NCI-H510A (cell line): ENCODE data around the gene ESR1.
"Not testable (repeated sequence)": the region's sequence is repeated elsewhere in the genome, so short reads cannot be mapped to it uniquely, and the experiment has no call there.

ENCODE experiments used
- DNase-seq: peaks from one replicate; lab custom pipeline; 2025; lab: John Stamatoyannopoulos, UW

ESR1 gene

GRCh38 chr6:151975795-151976194, 168.3 kb downstream of the ESR1 start:
- DNase-seq: no peak

GRCh38 chr6:151988199-151988598, 180.7 kb downstream of the ESR1 start:
- DNase-seq: not testable (repeated sequence)

DNA sequence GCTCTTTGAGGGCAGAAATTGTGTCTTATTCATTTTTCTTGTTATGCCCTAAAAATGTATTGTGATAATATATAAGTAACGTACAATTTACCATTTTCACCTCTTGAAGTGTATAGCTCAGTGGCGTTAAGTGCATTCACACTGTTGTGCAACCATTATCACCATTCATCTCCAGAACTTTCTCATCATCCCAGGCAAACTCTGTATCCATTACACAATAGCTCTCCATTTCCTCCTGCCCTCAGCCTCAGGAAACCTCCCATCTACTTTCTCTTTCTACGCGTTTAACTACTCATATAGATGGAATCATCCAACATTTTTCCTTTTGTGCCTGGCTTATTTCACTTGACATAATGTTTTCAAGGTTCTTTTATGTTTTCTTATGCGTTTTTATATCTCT, 184.6 kb downstream of the ESR1 start:
- DNase-seq: no peak

DNA sequence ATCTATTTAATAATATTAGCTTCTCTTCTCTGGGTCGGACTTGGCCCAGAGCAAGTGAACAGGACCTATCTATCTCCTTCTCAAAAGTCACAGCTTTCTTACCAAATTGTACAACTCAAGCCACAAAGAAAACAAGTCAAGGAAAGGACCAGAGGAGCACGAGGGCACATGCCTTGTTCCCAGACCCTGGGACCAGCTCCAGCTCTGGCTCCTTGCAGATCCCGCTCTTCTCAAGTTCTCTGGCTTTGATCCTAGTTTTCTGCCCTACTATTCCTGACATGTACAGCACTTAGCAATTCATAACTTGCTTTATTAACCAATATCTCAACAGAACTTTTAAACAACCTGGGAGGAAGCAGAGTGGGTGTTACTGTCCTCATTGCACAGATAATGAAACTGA, 185.9 kb downstream of the ESR1 start:
- no peak for DNase-seq

DNA sequence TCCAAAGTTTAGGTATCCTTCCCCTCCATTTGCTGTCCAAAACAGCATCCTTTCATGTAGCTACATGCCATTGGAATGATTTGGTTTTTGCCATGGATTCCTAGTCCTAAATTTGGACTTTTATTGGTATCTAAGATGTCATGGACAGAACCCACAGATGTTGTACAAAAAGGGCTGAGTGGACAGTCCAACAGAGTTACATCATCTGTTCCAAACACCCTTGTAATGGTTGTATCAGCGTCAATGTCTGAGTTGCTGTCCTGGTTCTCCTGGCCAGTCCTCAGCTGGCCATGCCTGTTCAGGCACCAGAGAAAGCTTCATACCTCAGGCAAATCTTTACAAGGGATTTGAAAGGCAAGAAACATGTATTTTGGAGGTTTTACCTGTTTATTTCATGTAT, 191.3 kb downstream of the ESR1 start:
- DNase-seq: no peak

GRCh38 chr6:151999194-151999593, 191.7 kb downstream of the ESR1 start:
- no peak for DNase-seq

DNA sequence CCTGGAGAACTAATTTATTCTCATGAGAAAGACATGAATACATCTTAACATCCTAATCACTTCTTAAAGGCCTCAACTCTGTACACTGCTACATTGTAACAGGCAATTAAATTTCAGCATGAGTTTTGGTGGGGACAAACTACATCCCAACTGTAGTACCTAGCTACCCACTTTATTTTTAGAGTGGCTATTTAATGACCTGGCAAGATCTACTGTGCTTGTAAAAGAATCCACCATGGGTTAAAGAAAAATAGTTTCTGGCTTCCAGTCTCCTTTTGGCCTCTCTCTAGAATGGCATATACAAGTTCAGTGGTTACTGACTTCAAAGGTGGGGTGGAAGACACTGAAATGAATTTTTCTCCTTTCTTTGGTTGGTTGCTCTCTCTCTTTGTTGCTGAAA, 193.9 kb downstream of the ESR1 start:
- no peak for DNase-seq

DNA sequence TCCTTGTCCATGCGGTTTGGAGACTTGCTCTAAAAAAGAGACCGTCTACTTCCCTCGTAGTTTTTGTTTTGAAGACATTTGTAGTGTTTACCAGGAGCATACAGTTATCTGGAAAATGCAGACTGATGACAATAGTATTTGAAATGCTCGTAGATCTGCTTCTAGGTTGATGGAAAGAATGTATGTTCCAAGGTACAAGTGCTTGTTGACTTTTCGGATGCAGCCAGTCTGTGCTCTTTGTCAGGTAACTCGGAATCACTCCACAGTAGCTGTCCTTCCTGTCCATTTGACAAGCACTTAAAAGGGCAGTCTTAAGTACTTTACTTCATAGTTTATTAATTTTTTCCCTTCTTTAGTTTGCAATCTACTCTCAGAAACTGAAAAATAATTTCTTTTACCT, 194.8 kb downstream of the ESR1 start:
- DNase-seq: no peak

GRCh38 chr6:152004036-152004566, 196.6 kb downstream of the ESR1 start:
- DNase-seq: no peak

DNA sequence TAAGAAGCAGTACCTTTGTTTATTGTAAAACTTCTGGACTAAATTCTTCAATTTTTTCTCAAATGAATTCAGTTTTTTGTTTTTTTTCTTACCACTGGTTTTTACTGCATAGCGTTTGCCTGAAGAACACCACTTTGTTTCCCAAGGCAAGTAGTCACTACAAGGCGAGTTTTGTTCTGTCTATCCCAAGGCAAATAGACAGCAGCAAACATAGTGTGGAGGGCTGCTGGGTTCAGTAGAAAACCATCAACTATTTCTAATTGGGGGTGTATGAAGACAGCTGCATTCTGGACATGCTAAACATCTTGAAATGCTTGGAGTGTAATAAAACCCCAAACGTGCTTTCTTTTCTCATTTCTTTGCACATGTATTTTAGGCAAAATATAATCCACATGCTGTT, 197.4 kb downstream of the ESR1 start:
- DNase-seq: no peak

DNA sequence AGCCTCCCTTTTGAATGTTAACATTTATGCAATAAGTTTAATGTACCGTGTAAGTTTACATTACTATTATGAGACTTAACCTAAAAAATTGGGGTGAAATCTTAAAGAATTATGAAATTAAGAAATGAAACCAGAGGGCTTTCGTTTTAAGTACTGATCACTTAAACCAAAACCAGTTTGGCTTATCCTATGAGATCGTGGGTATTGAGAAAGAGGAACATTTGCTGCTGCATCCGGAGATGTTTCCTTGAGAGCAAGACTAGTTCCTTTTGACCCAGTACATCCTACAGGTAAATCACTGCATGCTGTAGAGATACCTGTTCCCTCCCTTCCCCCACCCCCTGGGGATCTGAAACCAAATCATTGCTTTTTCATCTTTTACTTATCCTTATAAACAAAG, 201.3 kb downstream of the ESR1 start:
- DNase-seq: no peak

DNA sequence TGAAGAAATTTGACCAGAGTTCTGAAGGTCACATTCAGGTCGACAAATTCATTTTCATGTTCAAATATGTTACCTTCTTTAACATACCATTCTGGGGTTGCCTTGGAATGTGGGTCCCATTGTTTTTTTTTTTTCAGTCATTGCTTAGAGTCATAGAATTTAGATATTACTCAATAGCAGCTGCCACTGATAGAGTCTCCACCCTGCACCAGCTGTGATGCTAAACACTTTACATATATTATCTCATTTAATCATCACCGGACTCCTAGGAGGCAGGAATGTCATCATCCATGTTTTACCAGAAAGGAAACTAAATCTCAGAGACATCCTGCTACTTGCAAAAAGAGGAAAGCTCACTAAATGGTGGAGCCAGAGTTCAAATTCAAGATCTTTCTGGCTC, 204.7 kb downstream of the ESR1 start:
- DNase-seq: no peak

GRCh38 chr6:152018876-152019275, 211.4 kb downstream of the ESR1 start:
- no peak for DNase-seq

- no peak for DNase-seq
These were observed 214.8 kb downstream of the ESR1 start for GRCh38 chr6:152022303-152022702.

DNA sequence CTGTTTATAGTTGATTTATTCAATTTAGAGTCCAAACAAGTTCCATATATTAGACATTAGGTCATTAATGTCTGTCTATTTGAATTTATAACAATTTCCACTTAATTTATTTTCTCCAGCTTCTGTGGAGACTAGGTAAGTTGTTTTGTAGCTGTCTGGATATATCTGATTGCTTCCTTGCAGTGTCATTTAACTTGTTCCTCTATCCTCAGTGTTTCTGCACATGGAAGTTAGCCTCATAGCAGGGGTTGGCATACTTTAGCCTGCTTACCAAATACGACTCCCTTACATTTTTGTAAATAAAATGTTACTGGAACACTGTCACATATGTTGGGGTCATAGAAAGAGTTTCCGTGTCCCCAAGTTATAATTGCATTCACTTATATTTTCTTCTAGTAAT, 216.1 kb downstream of the ESR1 start:
- no peak for DNase-seq

DNA sequence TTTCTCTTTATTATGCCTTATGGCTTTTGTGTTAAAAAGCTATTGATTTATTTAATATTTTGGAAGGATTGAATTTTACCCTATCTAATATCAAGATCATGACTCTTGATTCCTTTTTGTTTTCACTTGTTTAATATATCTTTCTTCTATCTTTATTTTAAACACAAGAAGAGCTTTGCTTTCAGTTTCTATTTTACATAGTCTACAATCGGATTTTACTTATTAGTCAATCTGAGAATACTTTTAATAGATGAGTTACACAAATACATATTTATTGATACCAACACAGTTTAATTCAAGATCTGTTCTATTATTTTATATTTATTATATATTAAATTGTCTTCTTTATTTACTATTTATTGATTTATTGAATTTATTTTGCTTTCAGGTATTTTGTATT, 218.8 kb downstream of the ESR1 start:
- no peak for DNase-seq

DNA sequence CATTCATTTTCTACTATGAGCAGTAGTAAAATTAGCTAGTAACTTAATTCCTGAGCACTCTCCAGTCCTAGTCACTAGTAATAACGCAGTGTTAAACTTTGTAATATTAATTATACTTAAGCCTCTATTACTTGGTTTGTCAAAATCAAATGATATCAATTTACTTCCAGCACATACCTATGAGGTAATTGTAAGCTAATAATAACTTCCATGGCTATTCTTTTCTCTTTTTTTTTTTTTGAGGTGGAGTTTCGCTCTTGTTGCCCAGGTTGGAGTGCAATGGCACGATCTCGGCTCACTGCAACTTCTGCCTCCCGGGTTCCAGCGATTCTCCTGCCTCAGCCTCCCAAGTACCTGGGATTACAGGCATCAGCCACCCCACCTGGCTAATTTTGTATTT, 219.3 kb downstream of the ESR1 start:
- DNase-seq: not testable (repeated sequence)

DNA sequence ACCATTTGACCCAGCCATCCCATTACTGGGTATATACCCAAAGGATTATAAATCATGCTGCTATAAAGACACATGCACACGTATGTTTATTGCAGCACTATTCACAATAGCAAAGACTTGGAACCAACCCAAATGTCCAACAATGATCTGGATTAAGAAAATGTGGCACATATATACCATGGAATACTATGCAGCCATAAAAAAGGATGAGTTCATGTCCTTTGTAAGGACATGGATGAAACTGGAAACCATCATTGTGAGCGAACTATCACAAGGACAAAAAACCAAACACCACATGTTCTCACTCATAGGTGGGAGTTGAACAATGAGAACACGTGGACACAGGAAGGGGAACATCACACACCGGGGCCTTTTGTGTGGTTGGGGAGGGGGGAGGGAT, 226.3 kb downstream of the ESR1 start:
- not testable (repeated sequence) for DNase-seq

DNA sequence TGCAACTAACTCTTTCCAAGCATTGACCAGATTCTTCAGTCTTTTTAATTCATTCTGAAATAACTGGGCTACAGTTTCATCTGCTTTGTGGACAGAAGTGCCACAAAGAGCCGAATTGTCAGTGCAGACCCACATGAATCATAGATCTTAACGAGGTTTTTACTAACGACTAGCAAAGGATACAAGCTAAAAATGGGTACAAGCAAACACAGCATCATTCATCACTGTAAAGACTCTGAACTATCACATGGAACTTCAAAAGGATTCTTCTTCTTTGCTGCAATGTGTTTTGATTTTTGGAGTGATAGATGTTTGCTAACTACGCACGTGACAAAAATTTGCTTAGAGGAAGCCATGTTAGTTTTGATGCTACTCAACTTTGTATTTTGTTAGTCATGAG, 227.1 kb downstream of the ESR1 start:
- DNase-seq: no peak

DNA sequence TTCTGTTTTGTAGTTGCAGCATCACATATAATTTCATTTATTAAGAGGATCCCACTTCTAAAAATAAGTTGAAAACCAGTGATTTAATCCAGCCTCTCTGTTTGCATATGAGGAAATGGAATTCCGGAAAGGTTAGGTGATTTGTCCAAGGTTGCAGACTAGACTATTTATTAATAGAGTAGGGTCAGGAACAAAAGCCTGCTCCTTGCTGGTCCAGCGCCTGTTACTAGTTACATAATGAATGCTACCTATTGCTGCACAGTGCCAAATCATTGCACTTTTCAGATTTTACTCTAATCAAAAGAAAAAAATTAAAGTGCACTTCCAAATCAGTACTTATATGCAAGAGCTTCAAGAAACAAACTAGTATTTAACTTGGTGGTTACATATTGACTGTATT, 238.6 kb downstream of the ESR1 start:
- DNase-seq: no peak

DNA sequence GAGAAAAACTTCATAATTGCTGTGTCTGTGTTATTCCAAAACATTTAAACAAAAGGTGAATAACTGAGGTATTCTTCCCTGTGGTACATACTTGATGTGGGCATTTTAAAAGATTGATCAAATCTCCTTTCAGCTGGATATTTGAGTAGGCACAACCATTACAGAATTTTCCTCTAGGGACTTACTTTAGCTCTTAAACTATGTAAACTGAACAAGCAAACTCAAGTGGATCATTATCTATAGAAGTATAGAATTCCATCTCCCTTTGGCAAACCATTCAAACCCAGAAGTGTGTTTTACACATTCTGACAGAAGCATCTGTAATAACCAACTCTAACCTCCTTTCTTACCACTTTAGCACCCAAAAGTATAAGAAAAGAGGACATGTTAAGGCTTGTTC, 241.4 kb downstream of the ESR1 start:
- DNase-seq: no peak

GRCh38 chr6:152049502-152049901, 242.0 kb downstream of the ESR1 start:
- no peak for DNase-seq

- DNase-seq: no peak
These were observed 243.1 kb downstream of the ESR1 start for GRCh38 chr6:152050451-152051195.

- DNase-seq: no peak
These were observed 244.6 kb downstream of the ESR1 start for GRCh38 chr6:152052061-152052460.
